ENCODE results near the gene CEP152. TPM values are rescaled to one million over a fixed set of nuclear protein-coding genes. Genes with fewer than 3 reads are reported as not detected.

Gene CEP152
- total and polyA plus RNA-seq, 2 experiments from 2014 or later, result 14.6 to 30.5 TPM

DNA sequence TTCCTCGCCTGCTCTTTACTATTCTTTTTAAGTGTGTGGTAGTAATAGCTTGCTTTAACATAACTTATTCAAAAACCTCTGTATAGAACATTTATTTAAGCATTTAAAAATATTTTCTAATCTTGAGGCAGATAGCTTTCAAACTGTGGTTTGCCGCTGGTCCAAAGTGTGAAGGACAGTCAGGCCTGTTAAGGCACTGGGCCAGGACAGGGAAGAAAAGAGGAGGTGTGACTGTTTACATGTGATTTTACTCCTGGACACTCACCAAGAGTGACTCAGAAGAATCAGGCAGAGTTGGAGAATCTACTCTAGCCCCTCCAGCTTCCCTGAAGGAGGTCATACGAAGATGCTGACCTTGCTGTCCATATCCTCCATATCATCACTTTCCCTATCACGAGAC is 44.7 kb downstream of the CEP152 start:
- no peaks in the 10 kb centered on the region for H3K27me3 ChIP-seq (ENCODE audit: insufficient read depth)
- no peaks in the 10 kb centered on the region for H3K4me1 ChIP-seq (ENCODE audit: insufficient read depth)
- ATAC-seq (no peak), DNase-seq (ENCODE audit: low spot score) (no peak)
- TF ChIP-seq ZNF114 (CRISPR knock-in tag; IDR thresholded peaks at IDR 0.05) (no peak), POLR2AphosphoS5 (IDR thresholded peaks at IDR 0.05; ENCODE audit: low read depth) (no peak), JUNB (IDR thresholded peaks at IDR 0.05; ENCODE audit: unreplicated experiment) (no peak), EZH2 (IDR thresholded peaks at IDR 0.05; ENCODE audit: low read depth, unreplicated experiment) (no peak), CREB1 (CRISPR knock-in tag; IDR thresholded peaks at IDR 0.05; ENCODE audit: low read depth) (no peak), STAT1 (IDR thresholded peaks at IDR 0.05; ENCODE audit: unreplicated experiment) (no peak)
- TF ChIP-seq, protein P1, sequence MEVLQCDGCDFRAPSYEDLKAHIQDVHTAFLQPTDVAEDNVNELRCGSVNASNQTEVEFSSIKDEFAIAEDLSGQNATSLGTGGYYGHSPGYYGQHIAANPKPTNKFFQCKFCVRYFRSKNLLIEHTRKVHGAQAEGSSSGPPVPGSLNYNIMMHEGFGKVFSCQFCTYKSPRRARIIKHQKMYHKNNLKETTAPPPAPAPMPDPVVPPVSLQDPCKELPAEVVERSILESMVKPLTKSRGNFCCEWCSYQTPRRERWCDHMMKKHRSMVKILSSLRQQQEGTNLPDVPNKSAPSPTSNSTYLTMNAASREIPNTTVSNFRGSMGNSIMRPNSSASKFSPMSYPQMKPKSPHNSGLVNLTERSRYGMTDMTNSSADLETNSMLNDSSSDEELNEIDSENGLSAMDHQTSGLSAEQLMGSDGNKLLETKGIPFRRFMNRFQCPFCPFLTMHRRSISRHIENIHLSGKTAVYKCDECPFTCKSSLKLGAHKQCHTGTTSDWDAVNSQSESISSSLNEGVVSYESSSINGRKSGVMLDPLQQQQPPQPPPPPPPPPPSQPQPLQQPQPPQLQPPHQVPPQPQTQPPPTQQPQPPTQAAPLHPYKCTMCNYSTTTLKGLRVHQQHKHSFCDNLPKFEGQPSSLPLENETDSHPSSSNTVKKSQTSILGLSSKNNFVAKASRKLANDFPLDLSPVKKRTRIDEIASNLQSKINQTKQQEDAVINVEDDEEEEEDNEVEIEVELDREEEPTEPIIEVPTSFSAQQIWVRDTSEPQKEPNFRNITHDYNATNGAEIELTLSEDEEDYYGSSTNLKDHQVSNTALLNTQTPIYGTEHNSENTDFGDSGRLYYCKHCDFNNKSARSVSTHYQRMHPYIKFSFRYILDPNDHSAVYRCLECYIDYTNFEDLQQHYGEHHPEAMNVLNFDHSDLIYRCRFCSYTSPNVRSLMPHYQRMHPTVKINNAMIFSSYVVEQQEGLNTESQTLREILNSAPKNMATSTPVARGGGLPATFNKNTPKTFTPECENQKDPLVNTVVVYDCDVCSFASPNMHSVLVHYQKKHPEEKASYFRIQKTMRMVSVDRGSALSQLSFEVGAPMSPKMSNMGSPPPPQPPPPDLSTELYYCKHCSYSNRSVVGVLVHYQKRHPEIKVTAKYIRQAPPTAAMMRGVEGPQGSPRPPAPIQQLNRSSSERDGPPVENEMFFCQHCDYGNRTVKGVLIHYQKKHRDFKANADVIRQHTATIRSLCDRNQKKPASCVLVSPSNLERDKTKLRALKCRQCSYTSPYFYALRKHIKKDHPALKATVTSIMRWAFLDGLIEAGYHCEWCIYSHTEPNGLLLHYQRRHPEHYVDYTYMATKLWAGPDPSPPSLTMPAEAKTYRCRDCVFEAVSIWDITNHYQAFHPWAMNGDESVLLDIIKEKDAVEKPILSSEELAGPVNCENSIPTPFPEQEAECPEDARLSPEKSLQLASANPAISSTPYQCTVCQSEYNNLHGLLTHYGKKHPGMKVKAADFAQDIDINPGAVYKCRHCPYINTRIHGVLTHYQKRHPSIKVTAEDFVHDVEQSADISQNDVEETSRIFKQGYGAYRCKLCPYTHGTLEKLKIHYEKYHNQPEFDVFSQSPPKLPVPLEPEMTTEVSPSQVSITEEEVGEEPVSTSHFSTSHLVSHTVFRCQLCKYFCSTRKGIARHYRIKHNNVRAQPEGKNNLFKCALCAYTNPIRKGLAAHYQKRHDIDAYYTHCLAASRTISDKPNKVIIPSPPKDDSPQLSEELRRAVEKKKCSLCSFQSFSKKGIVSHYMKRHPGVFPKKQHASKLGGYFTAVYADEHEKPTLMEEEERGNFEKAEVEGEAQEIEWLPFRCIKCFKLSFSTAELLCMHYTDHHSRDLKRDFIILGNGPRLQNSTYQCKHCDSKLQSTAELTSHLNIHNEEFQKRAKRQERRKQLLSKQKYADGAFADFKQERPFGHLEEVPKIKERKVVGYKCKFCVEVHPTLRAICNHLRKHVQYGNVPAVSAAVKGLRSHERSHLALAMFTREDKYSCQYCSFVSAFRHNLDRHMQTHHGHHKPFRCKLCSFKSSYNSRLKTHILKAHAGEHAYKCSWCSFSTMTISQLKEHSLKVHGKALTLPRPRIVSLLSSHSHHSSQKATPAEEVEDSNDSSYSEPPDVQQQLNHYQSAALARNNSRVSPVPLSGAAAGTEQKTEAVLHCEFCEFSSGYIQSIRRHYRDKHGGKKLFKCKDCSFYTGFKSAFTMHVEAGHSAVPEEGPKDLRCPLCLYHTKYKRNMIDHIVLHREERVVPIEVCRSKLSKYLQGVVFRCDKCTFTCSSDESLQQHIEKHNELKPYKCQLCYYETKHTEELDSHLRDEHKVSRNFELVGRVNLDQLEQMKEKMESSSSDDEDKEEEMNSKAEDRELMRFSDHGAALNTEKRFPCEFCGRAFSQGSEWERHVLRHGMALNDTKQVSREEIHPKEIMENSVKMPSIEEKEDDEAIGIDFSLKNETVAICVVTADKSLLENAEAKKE (CRISPR knock-in tag; IDR thresholded peaks at IDR 0.05), result no peak
- TF ChIP-seq, protein P2, sequence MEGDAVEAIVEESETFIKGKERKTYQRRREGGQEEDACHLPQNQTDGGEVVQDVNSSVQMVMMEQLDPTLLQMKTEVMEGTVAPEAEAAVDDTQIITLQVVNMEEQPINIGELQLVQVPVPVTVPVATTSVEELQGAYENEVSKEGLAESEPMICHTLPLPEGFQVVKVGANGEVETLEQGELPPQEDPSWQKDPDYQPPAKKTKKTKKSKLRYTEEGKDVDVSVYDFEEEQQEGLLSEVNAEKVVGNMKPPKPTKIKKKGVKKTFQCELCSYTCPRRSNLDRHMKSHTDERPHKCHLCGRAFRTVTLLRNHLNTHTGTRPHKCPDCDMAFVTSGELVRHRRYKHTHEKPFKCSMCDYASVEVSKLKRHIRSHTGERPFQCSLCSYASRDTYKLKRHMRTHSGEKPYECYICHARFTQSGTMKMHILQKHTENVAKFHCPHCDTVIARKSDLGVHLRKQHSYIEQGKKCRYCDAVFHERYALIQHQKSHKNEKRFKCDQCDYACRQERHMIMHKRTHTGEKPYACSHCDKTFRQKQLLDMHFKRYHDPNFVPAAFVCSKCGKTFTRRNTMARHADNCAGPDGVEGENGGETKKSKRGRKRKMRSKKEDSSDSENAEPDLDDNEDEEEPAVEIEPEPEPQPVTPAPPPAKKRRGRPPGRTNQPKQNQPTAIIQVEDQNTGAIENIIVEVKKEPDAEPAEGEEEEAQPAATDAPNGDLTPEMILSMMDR (conservative IDR thresholded peaks at IDR 0.05; ENCODE audit: low read depth in 2 of 2), result no peak
- TF ChIP-seq, protein P3, sequence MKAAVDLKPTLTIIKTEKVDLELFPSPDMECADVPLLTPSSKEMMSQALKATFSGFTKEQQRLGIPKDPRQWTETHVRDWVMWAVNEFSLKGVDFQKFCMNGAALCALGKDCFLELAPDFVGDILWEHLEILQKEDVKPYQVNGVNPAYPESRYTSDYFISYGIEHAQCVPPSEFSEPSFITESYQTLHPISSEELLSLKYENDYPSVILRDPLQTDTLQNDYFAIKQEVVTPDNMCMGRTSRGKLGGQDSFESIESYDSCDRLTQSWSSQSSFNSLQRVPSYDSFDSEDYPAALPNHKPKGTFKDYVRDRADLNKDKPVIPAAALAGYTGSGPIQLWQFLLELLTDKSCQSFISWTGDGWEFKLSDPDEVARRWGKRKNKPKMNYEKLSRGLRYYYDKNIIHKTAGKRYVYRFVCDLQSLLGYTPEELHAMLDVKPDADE (IDR thresholded peaks at IDR 0.05), result no peak
- no peak overlapping the region for H3K27ac Mint-ChIP-seq
- H4K20me1 ChIP-seq (replicated peaks; ENCODE audit: insufficient read depth), result no peaks in the 10 kb centered on the region
- H3K4me1 Mint-ChIP-seq, result no peaks in the 10 kb centered on the region
- no peaks in the 10 kb centered on the region for H3K9me3 Mint-ChIP-seq
- H3K4me2 ChIP-seq, result no peak overlapping the region
- H2AFZ ChIP-seq, result no peak overlapping the region
- H3K4me3 ChIP-seq, result no peak overlapping the region
- no peak overlapping the region for H3K4me3 Mint-ChIP-seq
- H3K79me2 ChIP-seq (replicated peaks; ENCODE audit: insufficient read depth), result no peaks in the 10 kb centered on the region
- H3K27me3 Mint-ChIP-seq (ENCODE audit: insufficient read depth, low read depth, poor library complexity), result no peaks in the 10 kb centered on the region
- H3K27ac ChIP-seq (ENCODE audit: low read depth), result no peak overlapping the region
- H3K9me2 ChIP-seq (ENCODE audit: insufficient read depth), result no peaks in the 10 kb centered on the region
- H3K36me3 ChIP-seq (ENCODE audit: insufficient read depth), result peaks cover 4% of the 10 kb centered on the region; the same call in 1 of the 2 replicates
- no peaks in the 10 kb centered on the region for H3F3A ChIP-seq (replicated peaks; ENCODE audit: low read depth)
- peaks cover 16% of the 10 kb centered on the region; the same call in 2 of the 3 replicates for H3K36me3 Mint-ChIP-seq (ENCODE audit: low read depth)

Data from GM23338 (cell line).